Breast epithelium (tissue), 3 donors: ENCODE measurements around the gene XKR7.

Source experiments
- POLR2A ChIP-seq: fragments of 450-650 bp; IDR thresholded peaks from one replicate; pipeline ENCODE4 v1.6.1; 2016; ENCODE audit warnings: antibody characterized with exemption, mild to moderate bottlenecking, moderate library complexity
- TF ChIP-seq, protein P1 (sequence below), 3 donors: fragments of 450-650 bp; IDR thresholded peaks; one replicate each; pipeline ENCODE4 v1.5.1; 2016 to 2017; ENCODE audit warnings: antibody characterized with exemption in 3 of 3, mild to moderate bottlenecking in 3 of 3, moderate library complexity in 3 of 3

DNA sequence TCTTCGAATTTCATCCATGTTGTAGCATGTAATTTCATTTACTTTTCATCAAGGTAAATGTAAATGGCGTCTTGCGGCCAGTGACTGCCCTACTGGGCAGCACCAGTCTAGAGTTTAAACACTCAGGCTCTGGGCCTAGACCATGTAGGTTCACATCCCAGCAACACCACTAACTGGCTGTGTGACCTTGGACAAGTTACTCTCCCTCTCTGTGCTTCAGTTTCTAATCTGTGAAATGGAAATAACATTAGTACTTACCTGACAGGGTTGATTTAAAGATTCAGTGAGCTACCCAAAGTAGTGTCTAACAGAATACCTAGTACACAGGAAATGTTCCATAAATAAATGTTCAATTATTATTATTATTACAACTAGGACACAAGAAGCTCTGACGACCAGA is 45.4 kb upstream of the XKR7 start:
- TF ChIP-seq, protein P1, sequence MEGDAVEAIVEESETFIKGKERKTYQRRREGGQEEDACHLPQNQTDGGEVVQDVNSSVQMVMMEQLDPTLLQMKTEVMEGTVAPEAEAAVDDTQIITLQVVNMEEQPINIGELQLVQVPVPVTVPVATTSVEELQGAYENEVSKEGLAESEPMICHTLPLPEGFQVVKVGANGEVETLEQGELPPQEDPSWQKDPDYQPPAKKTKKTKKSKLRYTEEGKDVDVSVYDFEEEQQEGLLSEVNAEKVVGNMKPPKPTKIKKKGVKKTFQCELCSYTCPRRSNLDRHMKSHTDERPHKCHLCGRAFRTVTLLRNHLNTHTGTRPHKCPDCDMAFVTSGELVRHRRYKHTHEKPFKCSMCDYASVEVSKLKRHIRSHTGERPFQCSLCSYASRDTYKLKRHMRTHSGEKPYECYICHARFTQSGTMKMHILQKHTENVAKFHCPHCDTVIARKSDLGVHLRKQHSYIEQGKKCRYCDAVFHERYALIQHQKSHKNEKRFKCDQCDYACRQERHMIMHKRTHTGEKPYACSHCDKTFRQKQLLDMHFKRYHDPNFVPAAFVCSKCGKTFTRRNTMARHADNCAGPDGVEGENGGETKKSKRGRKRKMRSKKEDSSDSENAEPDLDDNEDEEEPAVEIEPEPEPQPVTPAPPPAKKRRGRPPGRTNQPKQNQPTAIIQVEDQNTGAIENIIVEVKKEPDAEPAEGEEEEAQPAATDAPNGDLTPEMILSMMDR (IDR thresholded peaks at IDR 0.05) = no peak
- TF ChIP-seq POLR2A = no peak
